A549 treated with CpdA at 1 μM for 4 hours (cell line): Measurements from ENCODE around the gene SV2C. TPM values are rescaled to one million over a fixed set of nuclear protein-coding genes. Genes with fewer than 3 reads are reported as not detected.

Experiments
- total RNA-seq: library from RNA; stranded (reverse); fragments of 200-300 nt; extraction: Qiagen RNA extraction; gene quantifications from 5 replicates; pipeline ENCODE4 v1.2.3, GENCODE V29; 2022; ENCODE audit warnings: low read depth

Gene SV2C, protein sequence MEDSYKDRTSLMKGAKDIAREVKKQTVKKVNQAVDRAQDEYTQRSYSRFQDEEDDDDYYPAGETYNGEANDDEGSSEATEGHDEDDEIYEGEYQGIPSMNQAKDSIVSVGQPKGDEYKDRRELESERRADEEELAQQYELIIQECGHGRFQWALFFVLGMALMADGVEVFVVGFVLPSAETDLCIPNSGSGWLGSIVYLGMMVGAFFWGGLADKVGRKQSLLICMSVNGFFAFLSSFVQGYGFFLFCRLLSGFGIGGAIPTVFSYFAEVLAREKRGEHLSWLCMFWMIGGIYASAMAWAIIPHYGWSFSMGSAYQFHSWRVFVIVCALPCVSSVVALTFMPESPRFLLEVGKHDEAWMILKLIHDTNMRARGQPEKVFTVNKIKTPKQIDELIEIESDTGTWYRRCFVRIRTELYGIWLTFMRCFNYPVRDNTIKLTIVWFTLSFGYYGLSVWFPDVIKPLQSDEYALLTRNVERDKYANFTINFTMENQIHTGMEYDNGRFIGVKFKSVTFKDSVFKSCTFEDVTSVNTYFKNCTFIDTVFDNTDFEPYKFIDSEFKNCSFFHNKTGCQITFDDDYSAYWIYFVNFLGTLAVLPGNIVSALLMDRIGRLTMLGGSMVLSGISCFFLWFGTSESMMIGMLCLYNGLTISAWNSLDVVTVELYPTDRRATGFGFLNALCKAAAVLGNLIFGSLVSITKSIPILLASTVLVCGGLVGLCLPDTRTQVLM
- not detected in 5 replicates for total RNA-seq

DNA sequence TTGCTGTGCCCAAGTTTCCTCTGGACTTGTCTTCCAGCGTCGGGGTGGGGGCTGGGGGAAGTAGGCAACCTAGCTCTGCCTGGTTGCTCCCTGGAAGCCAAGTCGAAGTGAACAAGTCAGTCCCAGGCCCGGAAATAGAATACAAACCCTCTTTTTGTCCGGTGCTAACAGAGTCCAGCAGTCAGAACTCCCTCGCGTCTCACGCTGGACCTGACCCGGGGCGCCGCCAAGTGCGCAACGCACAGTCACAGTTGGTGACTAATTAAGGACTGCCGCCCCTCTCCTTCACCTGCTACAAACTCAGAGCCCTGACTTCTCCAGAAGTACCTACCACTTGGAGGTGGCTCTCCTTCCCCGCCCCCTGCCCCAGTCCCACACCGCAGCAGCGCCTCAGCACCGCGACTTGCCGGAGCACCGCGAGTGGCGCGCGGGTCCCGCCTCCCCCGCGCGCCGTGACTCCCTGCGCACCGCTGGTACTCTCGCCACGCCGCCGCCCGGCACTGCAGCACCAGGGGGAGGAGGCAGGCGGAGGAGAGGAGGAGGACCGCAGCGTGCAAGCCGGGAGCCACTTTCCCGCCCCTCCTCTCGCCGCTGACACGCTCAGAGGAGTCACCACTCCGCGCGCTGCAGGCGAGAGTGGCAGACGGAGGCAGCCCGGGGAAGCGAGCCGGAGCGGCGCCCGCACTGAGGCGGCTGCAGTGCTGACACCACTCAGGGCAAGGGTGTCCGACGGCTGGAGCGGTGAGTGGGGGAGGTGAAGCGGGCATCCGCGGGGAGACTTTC, at the start of gene SV2C:
TSS of gene SV2C (plus strand) at position 612 of the 783 bp plus-strand sequence. CDS start 48,368 bp downstream, outside the sequence.

DNA sequence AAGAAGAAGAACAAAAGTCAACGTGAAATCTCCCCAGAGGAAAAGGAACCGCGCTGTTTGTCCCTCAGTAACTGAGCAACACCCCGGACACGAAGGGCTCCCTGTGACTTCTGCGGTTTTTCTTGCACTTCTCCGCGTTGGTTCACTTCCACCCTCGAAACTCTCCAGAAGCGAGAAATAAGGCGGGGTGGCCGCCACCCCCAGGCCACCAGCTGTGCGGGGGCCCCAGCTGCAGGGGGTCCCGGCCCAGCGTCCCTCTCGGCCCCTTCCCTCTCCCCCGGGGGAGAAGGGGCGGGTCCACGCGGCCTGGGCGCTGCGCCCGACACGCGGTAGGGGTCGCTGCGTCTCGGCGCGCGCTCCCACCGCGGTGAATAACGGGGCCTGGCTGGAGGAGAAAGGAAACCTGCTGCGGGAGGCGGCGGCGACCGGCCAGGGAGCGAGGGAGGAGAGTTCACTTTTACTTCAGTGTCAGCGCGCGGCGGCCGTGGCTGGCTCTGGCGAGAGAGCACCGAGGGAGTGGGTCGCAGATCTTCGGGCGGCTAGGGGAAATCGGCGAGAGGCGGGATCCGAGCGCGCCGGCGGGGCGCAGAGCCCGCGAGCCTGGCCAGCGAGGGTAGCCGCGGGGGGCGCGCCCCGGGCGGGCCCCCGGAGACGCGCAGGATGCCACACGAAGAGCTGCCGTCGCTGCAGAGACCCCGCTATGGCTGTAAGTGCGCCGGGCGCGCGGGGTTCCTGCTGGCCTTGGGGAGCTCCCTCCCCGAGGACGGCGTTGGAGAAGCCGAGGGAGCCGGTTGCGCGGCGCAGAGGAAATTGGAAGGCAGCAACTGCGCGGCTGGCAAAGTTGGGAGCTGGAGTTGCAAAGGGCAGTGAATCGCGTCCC, 319.9 kb downstream of the SV2C start, which contains the start of gene IQGAP2:
TSS of gene IQGAP2 (plus strand) at position 400 of the 880 bp plus-strand sequence. CDS start at position 661, 261 bp downstream.

